ENCODE measurements around the gene TMCO4.

Gene TMCO4

DNA sequence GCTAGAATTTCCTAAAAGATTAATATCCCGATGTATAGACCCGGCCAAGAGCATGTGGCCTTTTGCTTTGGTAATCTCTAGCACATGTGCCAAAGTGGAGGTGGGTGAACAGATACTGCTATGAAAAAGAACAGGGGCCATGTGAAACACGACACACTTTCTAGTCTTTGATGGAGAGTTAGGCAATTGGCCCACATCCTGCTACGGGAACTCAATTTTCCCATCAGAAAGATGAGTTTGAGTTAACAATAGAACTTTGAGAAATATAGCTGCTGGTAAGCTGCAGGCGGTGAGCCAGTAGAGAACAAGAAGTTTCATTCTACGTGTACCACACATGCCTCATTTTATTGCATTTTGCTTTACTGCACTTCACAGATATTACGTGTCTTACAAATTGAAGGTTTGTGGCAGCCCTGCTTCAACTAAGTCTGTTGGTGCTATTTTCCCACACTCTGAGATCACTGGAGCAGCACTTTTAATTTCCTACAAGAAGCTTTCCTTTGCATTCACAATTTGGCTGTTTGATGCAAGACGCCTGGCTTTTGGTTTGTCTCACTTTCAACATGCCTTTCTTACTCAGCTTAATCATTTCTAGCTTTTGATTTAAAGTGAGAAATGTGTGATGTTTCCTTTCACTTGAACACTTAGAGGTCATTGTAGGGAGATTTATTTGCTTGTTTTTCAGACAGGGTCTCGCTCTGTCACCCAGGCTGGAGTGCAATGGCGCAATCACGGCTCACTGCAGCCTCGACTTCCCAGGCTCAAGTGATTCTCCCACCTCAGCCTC lies 88.7 kb downstream of the TMCO4 start:
- no peak for DNase-seq

DNA sequence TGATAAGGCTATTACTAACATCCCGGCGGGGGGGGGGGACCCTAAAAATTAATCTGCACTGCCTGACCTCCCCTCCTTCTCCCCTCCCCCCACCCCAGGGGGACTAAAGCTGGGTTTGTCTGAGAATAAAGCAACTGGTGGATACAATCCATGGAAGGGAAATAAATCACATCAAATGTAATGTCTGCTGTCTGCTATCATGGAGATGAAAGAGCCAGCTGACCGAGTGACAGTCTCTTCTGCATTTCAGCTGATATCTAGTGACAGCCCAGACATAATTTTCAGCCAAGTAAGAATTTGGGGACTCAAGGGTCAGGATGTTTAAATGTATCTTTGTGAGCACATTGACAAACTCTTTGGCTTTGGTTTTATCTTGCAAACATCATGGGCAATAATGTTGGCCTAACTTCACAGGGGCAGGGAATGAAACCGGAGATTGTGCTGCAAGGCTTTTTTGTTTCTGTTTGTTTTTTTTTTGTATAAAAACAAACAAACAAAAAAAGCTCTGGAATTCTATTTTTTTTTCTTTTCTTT lies 90.4 kb downstream of the TMCO4 start:
- no peak for DNase-seq

DNA sequence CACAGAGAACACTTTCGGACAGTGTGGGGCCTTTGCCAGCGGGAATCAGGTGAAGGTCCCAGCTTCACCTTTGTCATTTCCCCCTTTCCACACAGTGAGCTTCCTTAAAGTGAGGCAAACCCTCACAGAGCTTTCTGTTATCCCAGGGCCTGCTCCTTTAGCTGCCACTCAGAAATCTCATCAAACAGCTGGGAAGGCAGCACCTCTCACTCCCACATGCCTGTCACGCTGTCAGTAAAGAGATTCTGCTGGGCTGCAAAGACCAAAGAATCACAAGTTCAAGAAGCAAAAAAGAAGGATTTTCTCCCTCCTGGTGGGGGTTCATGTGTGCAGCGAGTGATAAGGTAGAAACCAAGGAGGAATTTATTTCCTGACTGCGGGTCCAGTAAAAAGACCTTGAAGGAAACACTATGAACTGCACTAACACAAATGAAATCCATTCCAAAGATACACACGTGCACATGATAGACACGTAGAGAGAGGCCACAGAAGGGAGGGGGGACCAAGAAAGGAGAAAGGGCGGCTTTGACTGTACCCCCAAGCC lies 91.1 kb downstream of the TMCO4 start:
- no peak for DNase-seq

GRCh38 chr1:19706136-19706535 lies 93.6 kb downstream of the TMCO4 start:
- no peak for DNase-seq

GRCh38 chr1:19705464-19705863 lies 94.3 kb downstream of the TMCO4 start:
- no peak for DNase-seq

DNA sequence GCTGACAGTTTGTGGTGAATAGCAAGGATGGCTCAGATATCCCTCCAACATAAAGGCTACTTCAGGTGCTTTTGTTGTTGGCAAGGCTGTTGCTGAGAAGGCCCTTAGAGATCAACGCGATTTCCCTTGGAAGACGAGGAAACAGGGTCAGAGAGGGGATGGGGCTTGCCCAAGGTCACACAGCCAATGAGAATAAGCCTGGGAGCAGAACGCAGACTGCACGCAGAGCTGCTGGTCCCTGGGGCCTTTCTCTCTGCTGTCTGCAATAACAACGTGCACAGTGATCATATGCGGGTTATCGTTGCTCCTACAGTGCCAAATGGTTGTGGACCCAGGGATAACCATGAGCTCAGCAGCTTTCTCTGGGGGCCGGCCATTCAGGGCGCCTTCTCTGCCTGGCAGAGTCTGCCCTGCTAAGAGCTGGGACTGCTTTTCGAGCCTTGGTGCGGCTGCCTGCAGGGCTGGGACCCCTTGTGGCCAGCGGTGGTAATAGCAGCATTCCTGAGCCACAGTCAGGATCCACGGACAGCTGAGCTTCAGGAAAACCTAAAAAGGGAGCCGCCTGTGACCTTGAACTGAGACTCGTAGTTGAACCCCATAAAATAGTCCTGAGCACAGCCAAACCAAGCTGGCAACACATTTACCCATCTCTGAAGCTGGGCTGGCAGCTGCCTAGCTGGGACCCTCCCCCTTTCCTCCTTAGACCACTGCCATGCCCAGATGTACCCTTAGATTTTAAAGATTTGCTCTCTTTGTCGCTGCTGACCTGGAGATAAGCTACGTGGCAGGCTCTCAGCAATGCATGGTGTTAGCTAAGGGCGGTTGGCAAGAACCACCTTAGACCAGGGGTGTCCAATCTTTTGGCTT lies 95.2 kb downstream of the TMCO4 start:
- peak; percentile 59 to 63 for DNase-seq

DNA sequence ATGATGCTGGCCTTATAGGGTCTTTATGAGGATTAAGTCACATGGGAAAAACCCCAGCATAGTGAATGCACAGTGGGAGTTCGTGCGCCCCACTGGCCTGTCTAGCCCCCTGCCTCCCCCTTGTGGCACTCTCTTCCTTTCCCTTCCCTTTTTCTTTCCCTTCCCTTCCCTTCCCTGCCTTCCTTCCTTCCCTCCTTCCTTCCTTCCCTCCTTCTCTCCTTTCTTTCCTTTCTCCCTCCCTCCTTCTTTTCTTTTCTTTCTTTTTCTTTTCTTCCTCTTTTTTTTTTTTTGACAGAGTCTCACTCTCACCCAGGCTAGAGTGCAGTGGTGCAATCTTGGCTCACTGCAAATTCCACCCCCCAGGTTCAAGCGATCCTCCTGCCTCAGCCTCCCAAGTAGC lies 96.4 kb downstream of the TMCO4 start:
- DNase-seq, result no peak

DNA sequence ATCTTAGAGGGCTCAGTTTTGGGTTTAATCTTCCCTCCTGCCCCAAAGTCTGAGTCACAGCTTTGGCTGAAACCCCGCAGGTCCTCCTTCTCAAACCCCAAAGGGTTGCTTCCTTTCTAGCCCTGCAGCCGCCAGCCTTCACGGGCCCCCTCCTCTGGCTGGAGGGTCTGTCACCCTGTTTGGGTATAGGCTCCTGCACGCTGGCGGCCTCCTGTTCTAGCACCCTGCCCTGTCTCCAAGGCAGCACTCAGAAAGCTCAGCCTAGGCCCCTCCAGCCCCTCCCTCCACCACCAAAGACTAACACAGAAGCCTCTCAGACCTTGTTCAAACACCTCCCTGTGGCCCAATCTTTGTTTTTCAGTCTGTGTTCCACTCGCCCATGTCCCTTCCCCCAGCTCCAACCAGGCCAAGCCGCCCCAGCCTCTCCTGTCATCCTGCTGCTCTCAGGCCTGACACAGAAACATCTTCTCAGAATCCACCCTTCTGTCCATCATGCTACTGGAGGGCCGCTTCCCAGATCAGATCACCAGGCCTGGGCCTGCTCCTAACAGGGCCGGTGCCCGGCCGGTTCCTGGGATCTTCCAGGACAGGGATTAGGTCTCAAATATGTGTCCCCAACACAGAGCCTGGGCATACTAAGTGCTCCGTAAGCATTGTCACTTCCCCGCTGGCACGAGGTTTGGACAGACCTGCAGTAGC lies 99.5 kb downstream of the TMCO4 start:
- DNase-seq, result no peak

GRCh38 chr1:19698181-19698580 lies 101.5 kb downstream of the TMCO4 start:
- DNase-seq, result no peak

DNA sequence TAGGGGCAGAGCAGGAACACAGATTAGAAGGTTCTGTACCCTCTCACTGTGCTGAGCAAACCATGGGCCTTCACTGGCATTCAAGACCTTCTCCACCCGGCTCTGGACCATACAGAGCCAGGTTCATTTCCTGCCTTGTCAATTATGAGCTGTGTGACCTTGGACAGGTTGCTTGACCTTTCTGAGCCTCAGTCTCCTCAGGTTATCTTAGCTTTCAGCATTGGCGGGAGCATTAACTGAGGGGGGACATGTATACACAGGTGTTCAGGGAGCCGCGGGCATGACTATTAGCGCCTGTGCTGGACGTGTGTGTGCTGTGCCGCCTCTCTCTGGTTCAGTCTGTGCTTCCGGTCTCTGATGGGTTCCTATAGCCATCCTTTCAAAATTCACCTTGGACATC lies 102.9 kb downstream of the TMCO4 start:
- no peak for DNase-seq

- no peak for DNase-seq
Measured at GRCh38 chr1:19695772-19696171, 103.9 kb downstream of the TMCO4 start.

- no peak for DNase-seq
Measured at GRCh38 chr1:19694298-19694697, 105.4 kb downstream of the TMCO4 start.

DNA sequence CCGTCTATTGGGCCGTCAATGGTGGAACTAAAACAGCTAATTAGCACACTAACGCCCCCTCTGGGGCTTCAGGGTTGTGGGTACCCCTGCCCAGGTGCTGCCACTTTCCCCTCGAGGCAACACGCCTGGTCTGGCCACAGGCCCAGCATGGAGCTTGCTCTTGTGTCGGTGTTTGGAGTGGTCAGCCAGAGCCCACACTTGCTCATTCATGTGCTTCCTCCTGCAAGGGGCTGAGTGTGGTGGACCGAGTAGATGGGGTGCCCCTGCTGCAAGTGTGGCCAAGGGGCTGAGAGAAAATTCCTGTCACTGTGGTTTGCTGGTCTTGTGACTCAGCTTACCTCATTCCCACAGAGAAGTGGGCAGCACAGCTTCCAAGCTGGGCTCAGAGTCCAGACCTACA lies 109.4 kb downstream of the TMCO4 start:
- no peak for DNase-seq

DNA sequence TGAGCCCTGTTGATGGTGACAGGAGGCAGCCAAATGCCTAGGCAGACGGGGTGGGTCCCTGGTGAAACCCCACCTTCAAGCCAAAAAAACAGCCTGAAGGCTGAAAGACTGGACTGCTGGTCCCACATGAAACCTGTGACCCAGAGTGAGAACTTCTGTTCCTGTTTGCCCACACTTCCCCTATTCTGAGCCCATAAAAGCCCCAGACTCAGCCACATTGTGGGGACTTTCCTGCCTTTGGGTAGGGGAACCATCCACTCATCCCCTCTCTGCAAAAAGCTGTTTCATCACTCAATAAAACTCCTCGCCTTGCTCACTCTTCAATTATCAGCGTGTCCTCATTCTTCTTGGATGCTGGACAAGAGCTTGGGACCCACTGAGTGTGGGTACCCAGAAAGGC lies 109.9 kb downstream of the TMCO4 start:
- DNase-seq, result no peak

DNA sequence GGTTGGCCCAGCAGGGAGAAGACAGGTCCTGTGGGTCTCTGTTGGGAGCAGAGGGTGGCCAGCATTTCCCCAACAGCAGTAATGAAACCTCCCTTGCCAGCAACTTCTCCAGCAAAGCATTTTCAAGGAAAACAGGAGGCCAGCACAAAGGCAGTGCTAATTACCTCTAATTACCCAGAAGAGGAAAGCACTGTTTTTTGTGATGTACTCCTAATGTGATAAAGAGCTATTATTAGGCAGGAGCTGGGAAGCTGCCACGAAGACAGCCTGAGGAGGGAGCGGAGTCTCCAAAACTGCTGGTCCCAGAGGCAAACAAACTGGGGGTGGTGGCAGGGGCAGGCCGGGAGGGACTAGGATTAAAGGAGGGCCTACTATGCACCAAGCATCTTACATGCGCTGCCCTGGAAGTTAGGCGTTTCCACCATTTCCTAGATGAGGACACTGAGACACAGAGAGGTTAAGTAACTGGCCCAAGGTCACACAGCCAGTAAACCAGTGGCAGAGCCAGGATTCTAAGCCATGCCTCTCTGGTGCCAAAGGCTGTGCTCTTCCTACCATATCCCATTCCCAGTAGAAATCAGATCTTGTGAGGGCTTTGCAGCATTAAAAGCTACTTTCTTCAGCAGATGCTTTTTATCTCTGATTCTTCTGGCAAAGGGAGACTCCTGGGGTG lies 110.5 kb downstream of the TMCO4 start:
- no peak for DNase-seq

DNA sequence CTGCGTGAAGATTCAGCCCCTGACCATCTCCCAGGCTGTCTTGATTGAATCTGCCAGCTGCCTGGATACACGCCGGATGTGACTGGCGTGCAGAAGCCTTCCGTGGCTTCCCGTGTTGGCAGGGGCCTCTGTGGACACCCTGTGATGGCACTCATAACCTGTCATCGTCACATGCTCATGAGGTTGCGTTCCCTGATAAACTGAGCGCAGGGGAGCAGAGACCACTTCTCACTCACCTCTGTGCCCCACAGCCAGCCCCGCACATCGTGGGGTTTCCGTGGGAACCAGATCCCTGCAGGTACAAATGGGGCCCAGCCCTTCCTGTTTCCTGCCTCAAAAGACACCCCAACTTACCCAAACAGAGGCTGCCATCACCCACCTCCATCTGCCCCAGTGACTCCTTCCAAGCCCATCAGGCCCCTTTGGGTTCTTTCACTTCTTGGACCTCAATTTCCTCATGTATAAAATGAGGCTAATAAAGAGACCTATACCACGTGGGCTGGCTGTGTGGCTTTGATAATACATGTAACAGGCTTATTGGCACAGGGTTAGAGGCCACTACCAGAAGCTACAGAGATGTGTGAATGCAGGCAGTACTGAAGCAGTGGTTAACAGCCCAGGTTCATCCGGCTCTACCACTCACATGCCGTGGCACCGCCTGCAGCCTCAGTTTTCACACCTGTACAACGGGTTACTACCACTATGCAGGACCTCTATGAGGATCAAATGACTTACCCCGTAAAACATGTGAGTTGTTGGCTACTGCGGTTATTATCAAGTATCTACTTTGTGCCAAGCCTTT lies 111.5 kb downstream of the TMCO4 start:
- peak in 1 of 2 donors; percentile 34 for DNase-seq

GRCh38 chr1:19687414-19687813 lies 112.3 kb downstream of the TMCO4 start:
- DNase-seq, result no peak

DNA sequence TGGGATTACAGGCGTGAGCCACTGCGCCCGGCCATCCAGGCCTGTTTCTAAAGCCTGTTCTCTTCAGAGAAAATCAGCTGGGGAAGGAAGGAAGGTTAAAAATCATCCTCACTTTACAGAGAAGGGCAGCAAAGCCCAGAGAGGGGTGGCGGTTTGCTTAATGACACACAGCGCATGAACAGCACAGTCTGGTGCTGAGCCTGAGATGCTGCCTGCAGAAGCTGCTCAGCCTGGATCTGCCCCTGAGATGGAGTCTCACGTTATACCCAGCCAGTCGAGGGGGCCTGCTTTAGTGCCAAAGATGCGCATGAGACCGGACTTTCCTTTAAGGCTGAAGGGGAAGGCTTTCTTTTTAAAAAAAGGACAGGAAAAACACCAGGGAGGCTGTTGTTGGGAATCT lies 113.7 kb downstream of the TMCO4 start:
- no peak for DNase-seq

DNA sequence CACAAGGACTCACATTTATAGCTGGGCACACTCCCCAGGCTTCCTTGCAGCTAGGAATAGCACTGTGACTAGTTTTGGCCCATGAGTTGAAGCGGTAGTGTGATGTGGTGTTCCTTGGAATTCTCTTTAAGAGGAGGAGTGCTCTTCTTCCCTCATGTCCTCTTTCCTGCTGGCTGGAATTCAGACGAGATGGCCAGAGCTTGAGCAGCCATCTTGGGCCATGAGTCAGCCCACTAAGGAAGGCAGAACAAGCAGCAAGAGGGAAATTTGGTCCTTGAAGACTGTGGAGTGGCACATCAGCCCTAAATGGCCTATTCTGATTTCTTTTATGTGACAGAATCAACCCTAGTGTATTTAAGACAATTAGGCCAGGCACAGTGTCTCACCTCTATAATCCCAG lies 115.0 kb downstream of the TMCO4 start:
- DNase-seq, result no peak

GRCh38 chr1:19683351-19683750 lies 116.4 kb downstream of the TMCO4 start:
- DNase-seq, result no peak

- DNase-seq, result no peak
Measured at GRCh38 chr1:19682901-19683300, 116.8 kb downstream of the TMCO4 start.

DNA sequence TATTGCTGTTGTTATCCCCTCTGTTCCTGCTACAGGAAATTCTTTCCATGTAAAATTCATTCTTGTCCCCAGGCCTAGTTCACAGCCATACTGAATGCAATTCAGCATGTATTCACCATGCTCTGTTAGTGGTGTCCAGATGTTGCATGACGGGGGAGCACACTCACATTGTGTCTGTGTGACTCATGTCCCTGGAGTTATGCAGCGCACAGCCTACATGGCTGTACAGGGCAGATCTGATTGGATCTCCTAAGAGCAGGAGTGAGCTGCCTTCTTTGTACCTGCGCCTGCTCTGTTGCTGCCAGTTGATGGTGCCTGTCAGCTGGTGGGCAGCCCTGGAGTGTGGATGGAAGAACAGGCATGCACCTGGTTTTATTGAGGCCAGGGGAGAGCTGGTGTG lies 117.5 kb downstream of the TMCO4 start:
- DNase-seq, result no peak
